Measurements from ENCODE around the gene NIPAL3.

Gene NIPAL3

DNA sequence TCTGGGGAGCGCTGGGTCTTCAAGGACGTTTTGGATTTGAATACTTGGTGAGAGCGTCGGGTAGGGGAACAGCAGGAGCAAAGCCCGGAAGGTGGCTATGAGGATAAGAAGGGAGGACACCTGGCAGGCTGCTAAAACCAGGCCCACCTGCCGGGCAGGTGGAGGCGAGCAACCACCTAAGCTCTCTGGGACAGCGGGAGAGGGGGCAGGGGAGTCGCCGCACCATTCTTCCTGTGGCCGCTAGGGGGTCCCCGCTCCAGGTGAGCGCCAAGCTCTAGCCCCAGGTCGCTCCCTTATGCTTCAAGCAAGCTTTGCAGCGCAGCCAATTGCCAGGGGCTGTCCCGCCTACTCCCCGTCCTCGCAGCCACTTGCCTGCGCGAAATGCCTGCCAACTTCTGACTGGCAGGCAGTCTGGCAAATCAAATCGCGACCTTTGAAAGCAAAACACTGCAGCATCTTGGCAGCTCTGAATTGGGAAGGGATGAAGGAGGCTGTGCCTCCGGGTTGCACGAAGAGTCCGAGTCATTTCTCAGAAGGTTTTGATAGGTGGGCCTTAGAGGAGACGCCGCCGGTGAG lies at the start of gene NIPAL3:
Gene NIPAL3 (plus strand): TSS at position 469 of the 576 bp plus-strand sequence. CDS start 3,746 bp downstream, outside the sequence.
- peak; percentile 93 to 95 for DNase-seq (ENCODE audit: low read depth in 2 of 2)

GRCh38 chr1:24366707-24367106 lies 48.9 kb upstream of the NIPAL3 start:
- no peak for DNase-seq (ENCODE audit: low read depth in 2 of 2)

GRCh38 chr1:24369199-24369598 lies 46.4 kb upstream of the NIPAL3 start:
- DNase-seq (ENCODE audit: low read depth in 2 of 2), result no peak

- no peak for DNase-seq (ENCODE audit: low read depth in 2 of 2)
Measured at GRCh38 chr1:24369801-24370200, 45.8 kb upstream of the NIPAL3 start.

- DNase-seq (ENCODE audit: low read depth in 2 of 2), result no peak
Measured at GRCh38 chr1:24373044-24373443, 42.6 kb upstream of the NIPAL3 start.

- no peak for DNase-seq (ENCODE audit: low read depth in 2 of 2)
Measured at GRCh38 chr1:24373710-24374109, 41.9 kb upstream of the NIPAL3 start.

DNA sequence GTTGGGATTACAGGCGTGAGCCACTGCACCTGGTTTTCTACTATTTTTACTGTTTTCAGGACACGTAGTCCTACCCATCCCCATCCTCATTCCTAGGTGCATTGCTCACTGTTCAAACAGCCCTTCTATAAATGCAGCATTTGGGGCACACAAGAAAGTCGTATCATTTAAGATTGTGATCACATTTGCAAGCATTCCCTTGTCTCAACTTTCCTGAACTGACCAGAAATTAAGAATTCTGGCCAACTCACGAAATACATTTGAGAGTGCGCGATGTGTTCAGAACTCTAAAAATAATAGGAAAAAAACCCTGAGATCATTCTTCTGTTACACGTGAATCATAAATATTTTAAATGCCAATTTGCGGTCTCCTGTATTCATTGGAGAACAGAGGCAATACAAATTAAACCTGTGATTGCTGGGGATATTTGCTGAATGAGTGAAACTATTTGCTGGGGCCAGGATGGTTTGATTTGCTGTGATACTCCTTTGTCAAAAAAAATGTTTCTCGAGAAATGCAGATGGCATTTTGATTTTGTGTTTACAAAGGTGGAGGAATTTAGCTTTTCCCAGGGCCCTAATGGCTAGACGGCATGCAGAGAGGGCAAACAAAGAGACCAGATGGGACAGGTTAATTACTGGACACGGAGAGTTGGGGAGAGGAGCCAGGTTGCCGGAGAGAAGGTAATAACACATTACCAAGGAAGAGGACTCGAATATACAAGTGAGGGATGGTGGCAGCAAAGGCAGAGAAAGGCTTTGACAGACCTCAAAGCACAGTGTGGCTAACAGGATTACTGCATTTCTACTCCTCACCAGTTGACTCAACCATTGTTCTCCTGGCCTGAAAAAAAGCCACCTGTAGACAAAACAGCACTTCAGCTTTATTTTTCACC lies 40.5 kb upstream of the NIPAL3 start:
- DNase-seq (ENCODE audit: low read depth in 2 of 2), result no peak

DNA sequence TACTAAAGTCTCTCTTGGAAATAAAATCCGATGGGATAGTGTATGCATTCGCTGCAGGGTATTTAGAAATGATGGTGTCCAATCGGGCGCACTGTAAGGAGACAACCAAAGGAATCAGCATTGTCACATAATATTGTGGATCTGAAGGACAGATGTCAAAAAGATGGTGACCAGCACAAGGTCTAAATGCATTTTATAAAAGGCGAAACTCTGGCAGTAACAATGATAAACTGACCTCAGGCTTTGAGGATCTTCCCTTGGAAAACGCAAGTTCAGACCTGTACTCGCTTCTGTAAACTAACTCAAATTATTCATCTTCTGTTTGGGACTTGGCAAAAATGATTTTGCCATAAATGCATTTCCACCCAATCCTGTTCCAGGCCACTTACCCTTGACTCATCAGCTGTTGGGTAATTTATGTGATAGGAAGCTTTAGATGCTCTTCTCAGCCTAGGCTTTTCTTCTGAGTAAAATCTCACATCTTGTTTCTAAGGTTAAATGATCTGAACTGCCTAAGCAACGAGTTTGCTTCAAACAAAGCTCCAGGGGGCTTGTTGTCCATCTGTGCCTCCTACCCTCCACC lies 35.8 kb upstream of the NIPAL3 start:
- no peak for DNase-seq (ENCODE audit: low read depth in 2 of 2)

- no peak for DNase-seq (ENCODE audit: low read depth in 2 of 2)
Measured at GRCh38 chr1:24380508-24380907, 35.1 kb upstream of the NIPAL3 start.

GRCh38 chr1:24381256-24381655 lies 34.3 kb upstream of the NIPAL3 start:
- no peak for DNase-seq (ENCODE audit: low read depth in 2 of 2)

- no peak for DNase-seq (ENCODE audit: low read depth in 2 of 2)
Measured at GRCh38 chr1:24382165-24382577, 33.4 kb upstream of the NIPAL3 start.

- DNase-seq (ENCODE audit: low read depth in 2 of 2), result no peak
Measured at GRCh38 chr1:24383381-24383940, 32.1 kb upstream of the NIPAL3 start.

- DNase-seq (ENCODE audit: low read depth in 2 of 2), result peak in 1 of 2 donors; percentile 41
Measured at GRCh38 chr1:24384251-24385090, 31.1 kb upstream of the NIPAL3 start.

DNA sequence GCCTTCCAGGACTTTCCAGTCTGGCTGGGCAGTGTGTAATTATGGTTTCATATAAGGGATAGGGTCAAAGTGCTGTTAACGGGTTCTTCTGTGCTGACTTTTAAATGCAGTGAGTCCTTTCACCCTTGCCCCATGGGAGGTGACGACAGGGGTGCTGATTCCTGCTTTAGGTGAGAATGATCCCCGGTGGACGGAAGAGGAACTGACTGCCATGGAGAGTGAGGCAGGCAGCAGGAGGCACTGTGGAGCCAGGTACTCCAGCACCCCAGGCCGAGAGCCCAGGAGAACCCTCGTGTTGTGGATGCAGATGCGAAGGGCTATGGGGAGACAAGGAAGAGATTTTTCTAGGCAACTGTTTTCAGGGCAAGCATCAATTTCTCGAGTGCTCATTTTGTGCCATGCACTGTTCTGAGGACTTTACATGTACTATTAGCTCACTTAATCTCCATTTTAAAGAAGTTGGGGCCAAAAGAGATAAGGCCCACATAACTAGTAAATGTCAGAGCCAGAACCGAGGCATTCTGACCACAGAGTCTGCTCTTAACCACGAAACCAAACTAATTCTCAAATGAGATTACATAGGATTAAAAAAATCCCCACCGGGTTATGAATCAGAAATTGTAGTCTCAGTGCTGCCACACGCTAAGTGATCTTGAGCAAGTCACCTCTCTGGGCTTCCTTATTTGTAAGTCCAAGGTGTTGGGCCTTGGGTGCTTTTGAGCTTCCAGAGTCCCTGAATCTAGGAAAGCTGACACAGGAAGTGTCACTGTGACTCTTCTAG lies 30.3 kb upstream of the NIPAL3 start:
- DNase-seq (ENCODE audit: low read depth in 2 of 2), result no peak

DNA sequence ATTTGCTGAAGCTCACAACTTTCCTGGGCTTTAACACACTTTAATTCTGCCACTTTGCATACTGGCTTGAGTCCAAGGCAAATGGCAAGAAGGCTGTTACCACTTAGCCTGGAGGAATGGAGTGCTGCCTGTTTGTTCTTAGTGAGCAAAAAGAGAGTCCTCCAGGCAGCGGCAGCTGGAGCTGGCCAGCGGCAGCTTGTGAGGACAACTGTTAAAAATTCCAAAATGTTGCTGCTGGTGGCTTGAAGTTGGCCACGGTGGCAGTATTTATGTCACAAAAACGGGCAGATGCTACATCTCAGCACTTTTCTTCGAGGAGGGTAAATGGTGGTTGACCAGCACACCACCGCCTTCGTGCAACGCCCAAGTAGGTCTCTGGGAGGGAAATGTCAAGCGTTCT lies 29.4 kb upstream of the NIPAL3 start:
- DNase-seq (ENCODE audit: low read depth in 2 of 2), result no peak

- no peak for DNase-seq (ENCODE audit: low read depth in 2 of 2)
Measured at GRCh38 chr1:24386931-24387330, 28.7 kb upstream of the NIPAL3 start.

DNA sequence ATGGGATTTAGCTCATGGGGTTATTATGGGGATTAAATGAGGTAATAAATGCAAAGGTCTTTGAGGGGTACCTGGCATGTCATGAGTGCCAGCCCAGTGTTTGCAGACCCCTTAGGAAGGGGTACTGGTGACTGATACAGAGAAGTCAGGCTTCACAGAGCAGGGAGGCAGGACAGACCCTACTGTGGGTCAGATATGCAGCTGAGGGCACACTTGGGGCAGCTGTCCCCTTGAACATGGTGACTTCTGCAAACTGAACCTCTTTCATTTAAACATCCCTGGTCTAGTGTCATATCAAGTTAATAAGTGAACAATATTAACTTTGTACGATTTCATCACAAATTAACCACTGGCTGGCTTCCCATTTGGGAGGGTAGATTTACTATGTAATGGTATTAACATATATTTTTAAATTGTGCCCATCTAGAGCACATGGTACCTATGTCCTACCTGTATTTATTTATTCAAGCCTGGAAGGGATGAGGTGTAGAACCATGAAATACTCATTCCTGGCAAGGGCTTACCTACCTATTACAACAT lies 27.9 kb upstream of the NIPAL3 start:
- no peak for DNase-seq (ENCODE audit: low read depth in 2 of 2)

DNA sequence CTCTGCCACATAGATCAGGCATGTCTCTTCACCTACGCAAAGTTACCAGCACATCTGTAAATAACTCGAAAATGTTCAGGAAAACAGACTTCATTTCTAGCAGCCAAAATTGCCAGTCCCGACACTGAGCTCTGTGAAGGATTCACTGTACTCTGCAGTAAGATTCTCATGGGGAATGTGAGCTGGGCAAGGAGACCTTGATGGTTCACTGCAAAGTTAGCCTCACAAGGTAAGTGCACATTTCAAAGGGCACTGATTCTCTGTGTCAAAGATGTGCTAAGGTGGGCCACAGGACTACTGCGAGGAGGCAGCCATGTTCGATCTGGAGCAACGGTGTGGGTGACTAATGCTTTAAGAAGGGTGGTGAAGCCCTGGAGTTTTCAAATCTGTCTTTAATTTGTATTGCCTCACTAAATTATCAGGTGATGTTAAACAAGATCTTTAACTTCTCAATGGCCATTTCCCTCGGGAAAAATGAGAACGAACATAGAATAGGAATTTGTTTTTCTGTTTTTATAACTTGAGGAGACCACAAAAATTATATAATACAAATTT lies 27.2 kb upstream of the NIPAL3 start:
- DNase-seq (ENCODE audit: low read depth in 2 of 2), result no peak

GRCh38 chr1:24389231-24389678 lies 26.3 kb upstream of the NIPAL3 start:
- no peak for DNase-seq (ENCODE audit: low read depth in 2 of 2)

All from stimulated activated CD8-positive, alpha-beta memory T cell treated with anti-CD3 and anti-CD28 coated beads, Interleukin-2, amount 100 ng/mL, for 48 hours (primary cell).